OCI-LY3 (cell line): Measurements from ENCODE around the gene GHR.

Experiments used
- H2AFZ ChIP-seq: fragments of 200-600, 300-600 bp; shearing (Covaris generic); 2 replicates; pipeline ENCODE4 v1.6.0; 2014; ENCODE audit warnings: antibody characterized with exemption, low read depth, low read length
- H3K27ac ChIP-seq: fragments of 200-600, 300-600 bp; sonication (generic); 2 replicates; pipeline ENCODE4 v1.5.1; 2014; ENCODE audit warnings: mild to moderate bottlenecking, low read length, moderate library complexity, mixed read lengths
- H3K27me3 ChIP-seq: fragments of 200-600, 300-600 bp; sonication (generic); 2 replicates; pipeline ENCODE4 v1.6.1; 2014; ENCODE audit warnings: low read depth, low read length, mixed read lengths
- H3K36me3 ChIP-seq: fragments of 200-600, 300-600 bp; sonication (generic); replicated peaks from 2 replicates; pipeline ENCODE3; 2014; ENCODE audit warnings: low read depth, low read length, mixed read lengths
- H3K4me1 ChIP-seq: fragments of 300-600, 200-600 bp; sonication (generic); 2 replicates; pipeline ENCODE4 v1.6.1; 2014; ENCODE audit warnings: low read length, mixed read lengths
- H3K4me2 ChIP-seq: fragments of 200-600, 300-600 bp; sonication (generic); 2 replicates; pipeline ENCODE4 v1.6.1; 2014; ENCODE audit warnings: low read length, mixed read lengths
- H3K4me3 ChIP-seq: fragments of 300-600, 200-600 bp; sonication (generic); 2 replicates; pipeline ENCODE4 v1.5.1; 2014; ENCODE audit warnings: antibody characterized with exemption, mild to moderate bottlenecking, low read length, moderate library complexity
- H3K79me2 ChIP-seq: fragments of 300-600, 200-600 bp; shearing (Covaris generic); 2 replicates; pipeline ENCODE4 v1.6.1; 2014; ENCODE audit warnings: mild to moderate bottlenecking, low read length, mixed read lengths
- H3K9ac ChIP-seq: fragments of 300-600, 200-600 bp; shearing (Covaris generic); 2 replicates; pipeline ENCODE4 v1.6.0; 2014; ENCODE audit warnings: mild to moderate bottlenecking, low read length, moderate library complexity
- H3K9me3 ChIP-seq: fragments of 200-600, 300-600 bp; shearing (Covaris generic); 2 replicates; pipeline ENCODE4 v1.6.1; 2014; ENCODE audit warnings: low read length, mixed read lengths; ENCODE audit not compliant: insufficient read depth
- H4K20me1 ChIP-seq: fragments of 200-600, 300-600 bp; sonication (generic); 2 replicates; pipeline ENCODE4 v1.6.1; 2016; ENCODE audit warnings: low read length, mixed read lengths; ENCODE audit not compliant: insufficient read depth
- CTCF ChIP-seq: fragments of 200-600, 300-600 bp; sonication (generic); IDR thresholded peaks from 2 replicates; pipeline ENCODE4 v1.5.1; 2014; ENCODE audit warnings: antibody characterized with exemption, low read length, low read depth
- EZH2phosphoT487 ChIP-seq: fragments of 200-600 bp; shearing (Covaris generic); IDR thresholded peaks from 2 replicates; pipeline ENCODE4 v1.6.1; 2018; ENCODE audit warnings: antibody characterized with exemption, mixed run types, low read depth

Gene GHR

DNA sequence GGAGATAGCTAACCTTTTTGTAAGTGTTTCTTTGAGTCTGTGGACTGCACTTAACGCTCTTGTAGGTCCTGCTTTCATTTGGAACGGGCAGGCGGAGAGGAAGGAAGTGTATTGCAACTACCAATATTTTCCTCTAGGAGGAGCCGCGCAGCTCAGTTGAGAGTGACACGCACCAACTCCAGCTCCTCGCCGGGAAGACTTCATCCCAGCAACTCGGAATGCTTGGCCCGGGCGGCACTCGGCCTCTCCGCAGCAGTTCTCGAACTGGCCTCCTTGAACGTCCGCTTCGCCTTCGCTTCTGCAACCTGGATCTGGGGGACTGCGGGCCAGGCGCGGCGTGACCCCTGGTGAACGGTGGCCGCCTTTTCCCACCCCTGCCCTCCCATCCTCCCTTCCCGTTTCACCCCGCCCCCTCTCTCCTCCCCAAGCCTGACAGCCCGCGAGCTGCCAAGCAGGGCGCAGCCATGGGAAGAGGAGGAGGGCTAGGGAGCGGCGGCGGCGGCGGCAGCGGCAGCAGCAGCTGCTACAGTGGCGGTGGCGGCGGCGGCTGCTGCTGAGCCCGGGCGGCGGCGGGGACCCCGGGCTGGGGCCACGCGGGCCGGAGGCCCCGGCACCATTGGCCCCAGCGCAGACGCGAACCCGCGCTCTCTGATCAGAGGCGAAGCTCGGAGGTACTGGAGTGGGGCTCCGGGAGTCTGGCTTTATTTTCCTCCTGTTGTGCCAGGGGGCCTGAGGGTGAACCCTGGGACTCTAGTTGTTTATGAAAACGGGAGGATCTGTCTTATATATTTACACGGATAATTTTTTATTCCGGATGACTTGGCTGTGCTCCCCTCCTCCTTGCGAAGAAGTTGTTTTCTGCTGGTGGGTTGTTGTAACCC, at the start of gene GHR:
Gene GHR (plus strand): TSS at position 155 of the 881 bp plus-strand sequence. CDS start 142,436 bp downstream, outside the sequence.
- Histone ChIP-seq H3K36me3 (no peaks in the 10 kb centered on the region), H3K27me3 (no peaks in the 10 kb centered on the region), H3K4me1 (no peaks in the 10 kb centered on the region), H4K20me1 (no peaks in the 10 kb centered on the region), H3K4me2 (no peak within 1 kb of the TSS), H3K4me3 (no peak within 1 kb of the TSS), H3K79me2 (no peaks in the 10 kb centered on the region), H3K9me3 (no peaks in the 10 kb centered on the region), H3K27ac (no peak within 1 kb of the TSS), H3K9ac (no peak within 1 kb of the TSS), H2AFZ (no peak within 1 kb of the TSS)
- TF ChIP-seq CTCF (no peak), EZH2phosphoT487 (no peak)

- Histone ChIP-seq H3K9me3 (no peaks in the 10 kb centered on the region), H3K4me1 (no peaks in the 10 kb centered on the region), H3K9ac (no peak overlapping the region), H2AFZ (no peak overlapping the region), H3K4me3 (no peak overlapping the region), H3K27me3 (no peaks in the 10 kb centered on the region), H4K20me1 (no peaks in the 10 kb centered on the region), H3K4me2 (no peak overlapping the region), H3K36me3 (no peaks in the 10 kb centered on the region), H3K79me2 (no peaks in the 10 kb centered on the region), H3K27ac (no peak overlapping the region)
- no peak for TF ChIP-seq CTCF
- TF ChIP-seq EZH2phosphoT487: no peak
These were observed 48.5 kb upstream of the GHR start for GRCh38 chr5:42374679-42375273.

- H3K27me3 ChIP-seq: no peaks in the 10 kb centered on the region
- TF ChIP-seq CTCF (no peak), EZH2phosphoT487 (no peak)
- no peaks in the 10 kb centered on the region for H3K79me2 ChIP-seq
- no peaks in the 10 kb centered on the region for H3K9me3 ChIP-seq
- H4K20me1 ChIP-seq: no peaks in the 10 kb centered on the region
- no peaks in the 10 kb centered on the region for H3K36me3 ChIP-seq
- H3K9ac ChIP-seq: no peak overlapping the region
- H3K4me3 ChIP-seq: no peak overlapping the region
- H3K4me2 ChIP-seq: no peak overlapping the region
- H2AFZ ChIP-seq: no peak overlapping the region
- no peaks in the 10 kb centered on the region for H3K4me1 ChIP-seq
- no peak overlapping the region for H3K27ac ChIP-seq
These were observed 45.7 kb upstream of the GHR start for GRCh38 chr5:42377496-42377895.

DNA sequence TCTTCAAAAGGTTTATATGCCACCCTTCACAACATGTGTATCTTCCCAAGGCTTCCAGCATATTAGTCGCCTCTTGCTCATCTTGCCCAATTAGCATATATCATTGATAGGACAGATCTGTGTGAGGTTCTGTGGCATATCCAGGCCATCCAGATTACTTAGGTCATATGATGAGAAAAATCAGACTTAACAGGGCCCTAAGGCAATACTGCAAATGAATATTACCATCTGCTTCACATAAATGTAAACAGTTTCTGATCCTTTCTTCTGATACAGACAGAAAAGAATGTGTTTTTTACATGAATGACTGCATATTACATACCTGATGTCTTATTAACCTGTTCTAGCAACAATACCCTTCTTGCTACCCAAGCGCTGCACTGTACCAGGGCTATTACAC, 41.3 kb upstream of the GHR start:
- H3K79me2 ChIP-seq: no peaks in the 10 kb centered on the region
- no peak overlapping the region for H3K4me2 ChIP-seq

More for the DNA sequence above, 41.3 kb upstream of the GHR start:
- H3K9me3 ChIP-seq: no peaks in the 10 kb centered on the region
- H3K4me1 ChIP-seq: no peaks in the 10 kb centered on the region
- TF ChIP-seq CTCF (no peak), EZH2phosphoT487 (no peak)
- H3K36me3 ChIP-seq: no peaks in the 10 kb centered on the region
- H3K27ac ChIP-seq: no peak overlapping the region
- H3K4me3 ChIP-seq: no peak overlapping the region
- H2AFZ ChIP-seq: no peak overlapping the region
- no peaks in the 10 kb centered on the region for H3K27me3 ChIP-seq
- no peaks in the 10 kb centered on the region for H4K20me1 ChIP-seq
- no peak overlapping the region for H3K9ac ChIP-seq
